Activated CD8-positive, alpha-beta T cell treated with anti-CD3 and anti-CD28 coated beads, Interleukin-2, amount 10 ng/mL, durations not matched to agents 7 days and 5 days (primary cell): ENCODE data around the gene TMC1. TPM values are rescaled to one million over a fixed set of nuclear protein-coding genes. Genes with fewer than 3 reads are reported as not detected.
"Not testable (repeated sequence)": the region's sequence is repeated elsewhere in the genome, so short reads cannot be mapped to it uniquely, and the experiment has no call there.

Experiments
- ATAC-seq: fragments of 150-1000 bp; cut with Tn5 transposase; one replicate; pipeline ENCODE4 v1.10.0; 2021; ENCODE audit warnings: moderate library complexity
- CTCF ChIA-PET: fragments of 350-600 bp; sonication (Branson Sonifier 250); formaldehyde crosslinking; loops from one replicate; lab custom pipeline; 2021; ENCODE audit warnings: antibody characterized with exemption; lab: Charles Lee
- POLR2A ChIA-PET: fragments of 350-600 bp; sonication (Branson Sonifier 250); formaldehyde crosslinking; loops from one replicate; lab custom pipeline; 2021; ENCODE audit warnings: antibody characterized with exemption; lab: Charles Lee
- DNase-seq: peaks from one replicate; pipeline ENCODE4 v3.0.0-alpha.2; 2020
- H3K27ac Mint-ChIP-seq: one replicate; pipeline ENCODE4 v1.8.0; 2021; ENCODE audit warnings: mild to moderate bottlenecking, mixed read lengths
- H3K27me3 Mint-ChIP-seq: one replicate; pipeline ENCODE4 v1.8.0; 2021; ENCODE audit warnings: low read depth, mixed read lengths
- H3K36me3 Mint-ChIP-seq: one replicate; pipeline ENCODE4 v1.8.0; 2021; ENCODE audit warnings: low read depth, mixed read lengths
- H3K4me1 Mint-ChIP-seq: one replicate; pipeline ENCODE4 v1.8.0; 2021; ENCODE audit warnings: low read depth, mixed read lengths
- H3K4me3 Mint-ChIP-seq: one replicate; pipeline ENCODE4 v1.8.0; 2021; ENCODE audit warnings: mild to moderate bottlenecking, mixed read lengths
- H3K9me3 Mint-ChIP-seq: one replicate; pipeline ENCODE4 v1.8.0; 2022; ENCODE audit warnings: mixed read lengths; ENCODE audit not compliant: insufficient read depth
- total RNA-seq, 2 experiments: library from RNA; stranded (reverse); gene quantifications; one replicate each; pipeline ENCODE4 v1.2.3, GENCODE V29; 2021

Gene TMC1
- total RNA-seq, 2 experiments from 2014 or later = not detected

DNA sequence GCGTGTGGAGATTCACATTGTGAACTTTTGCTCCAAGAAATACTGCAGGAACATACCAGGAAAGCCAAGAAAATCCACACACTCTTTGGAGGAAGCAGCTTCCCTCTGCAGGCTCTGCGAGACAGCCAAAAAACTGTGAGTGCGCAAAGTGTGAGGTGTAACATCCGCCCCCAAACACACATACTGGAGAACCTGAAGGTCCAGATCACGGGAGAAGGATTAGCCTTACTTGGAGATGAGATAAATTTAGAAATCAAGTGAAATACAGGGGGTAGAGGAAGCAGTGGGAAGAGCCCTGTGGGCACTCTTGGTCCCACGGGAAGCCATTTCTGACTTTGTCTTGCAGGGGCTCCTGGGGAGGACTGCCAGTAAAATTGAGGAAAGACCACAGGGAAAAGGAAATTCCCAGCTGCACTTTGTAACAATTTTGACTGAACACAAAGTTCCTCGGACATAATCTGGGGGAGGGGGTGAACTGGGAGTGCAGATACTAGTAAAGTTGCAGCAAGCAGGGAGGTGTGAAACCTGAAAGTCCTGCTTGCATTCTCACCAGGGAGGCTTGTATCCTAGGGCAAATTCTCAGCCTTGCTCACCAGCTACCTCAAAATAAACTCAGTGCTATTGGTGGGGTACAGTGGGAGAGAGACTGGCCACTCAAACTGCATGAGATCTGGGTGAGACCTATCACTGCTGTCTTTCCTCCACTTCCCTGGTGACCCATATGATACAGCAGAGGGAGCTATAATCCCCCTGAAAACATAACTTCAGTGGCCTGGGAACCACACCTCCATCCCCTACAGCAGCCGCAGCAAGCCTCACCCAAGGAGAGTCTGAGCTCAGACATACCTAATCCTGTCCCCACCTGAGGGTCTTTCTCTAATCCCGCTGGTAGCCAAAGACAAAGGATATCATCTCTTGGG lies 322.4 kb downstream of the TMC1 start:
- Mint-ChIP-seq H3K27ac (no peak overlapping the region), H3K4me1 (no peaks in the 10 kb centered on the region), H3K4me3 (no peak overlapping the region), H3K27me3 (peaks cover 2% of the 10 kb centered on the region), H3K36me3 (no peaks in the 10 kb centered on the region), H3K9me3 (peaks cover 11% of the 10 kb centered on the region)
- DNase-seq = no peak
- ATAC-seq = no peak
- ChIA-PET POLR2A (no interaction called here), CTCF (interaction anchor here (1.2 kb wide), 1 partner anchor 13 kb away, joined by 4 read pairs; no protein-coding TSS in a partner anchor)

GRCh38 chr9:72844440-72844768 lies 323.0 kb downstream of the TMC1 start:
- ChIA-PET CTCF (interaction anchor here (1.2 kb wide), 1 partner anchor 13 kb away, joined by 4 read pairs; no protein-coding TSS in a partner anchor), POLR2A (no interaction called here)
- H3K9me3 Mint-ChIP-seq = peaks cover 11% of the 10 kb centered on the region
- no peaks in the 10 kb centered on the region for H3K4me1 Mint-ChIP-seq
- DNase-seq (no peak), ATAC-seq (no peak)
- H3K27me3 Mint-ChIP-seq = peaks cover 2% of the 10 kb centered on the region
- H3K36me3 Mint-ChIP-seq = no peaks in the 10 kb centered on the region
- no peak overlapping the region for H3K4me3 Mint-ChIP-seq
- H3K27ac Mint-ChIP-seq = no peak overlapping the region

DNA sequence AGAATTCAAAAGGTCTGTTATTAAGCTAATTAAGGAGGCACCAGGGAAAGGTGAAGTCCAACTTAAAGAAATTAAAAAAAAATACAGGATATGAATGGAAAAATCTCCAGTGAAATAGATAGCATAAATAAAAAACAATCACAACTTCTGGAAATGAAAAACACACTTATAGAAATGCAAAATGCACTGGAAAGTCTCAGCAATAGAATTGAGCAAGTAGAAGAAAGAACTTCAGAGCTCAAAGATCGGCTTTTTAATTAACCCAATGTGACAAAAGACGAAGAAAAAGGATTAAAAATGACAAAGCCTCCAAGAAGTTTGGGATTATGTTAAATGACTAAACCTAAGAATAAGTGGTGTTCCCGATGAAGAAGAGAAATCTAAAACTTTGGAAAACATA lies 323.6 kb downstream of the TMC1 start:
- H3K36me3 Mint-ChIP-seq, DNase-seq, H3K27me3 Mint-ChIP-seq, H3K4me1 Mint-ChIP-seq, POLR2A ChIA-PET, H3K27ac Mint-ChIP-seq, ATAC-seq, H3K4me3 Mint-ChIP-seq: not testable (repeated sequence)
- CTCF ChIA-PET = interaction anchor here (0.7 to 1.2 kb wide), 3 partner anchors 12 to 92 kb away, joined by 3 to 4 read pairs (median 4); no protein-coding TSS in a partner anchor
- H3K9me3 Mint-ChIP-seq = peaks cover 11% of the 10 kb centered on the region

GRCh38 chr9:72850209-72850608 lies 328.8 kb downstream of the TMC1 start:
- H3K36me3 Mint-ChIP-seq, DNase-seq, H3K4me1 Mint-ChIP-seq, POLR2A ChIA-PET, CTCF ChIA-PET, H3K9me3 Mint-ChIP-seq, ATAC-seq, H3K27me3 Mint-ChIP-seq, H3K27ac Mint-ChIP-seq, H3K4me3 Mint-ChIP-seq: not testable (repeated sequence)

DNA sequence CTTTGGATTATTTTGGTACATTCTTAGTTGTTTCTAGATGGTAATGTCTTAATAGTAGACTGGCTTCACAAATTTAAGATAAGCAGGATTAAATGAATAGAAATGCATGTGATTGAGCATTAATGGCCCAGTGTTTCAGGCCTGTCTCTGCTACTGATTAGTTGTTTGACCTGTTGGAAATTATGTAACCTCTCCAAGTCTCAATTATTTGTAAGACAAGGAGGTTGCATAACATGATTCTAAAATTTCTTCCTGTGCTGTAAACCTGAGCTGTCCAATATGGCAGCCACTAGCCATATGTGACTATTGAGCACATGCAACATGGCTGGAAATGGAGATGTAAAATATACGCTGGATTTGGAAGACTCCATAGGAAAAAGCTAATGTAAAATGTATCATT lies 333.9 kb downstream of the TMC1 start:
- ATAC-seq (no peak), DNase-seq (no peak)
- H3K9me3 Mint-ChIP-seq = no peaks in the 10 kb centered on the region
- H3K27me3 Mint-ChIP-seq = no peaks in the 10 kb centered on the region
- ChIA-PET CTCF (no interaction called here), POLR2A (no interaction called here)
- H3K27ac Mint-ChIP-seq = no peak overlapping the region
- no peaks in the 10 kb centered on the region for H3K36me3 Mint-ChIP-seq
- no peaks in the 10 kb centered on the region for H3K4me1 Mint-ChIP-seq
- no peak overlapping the region for H3K4me3 Mint-ChIP-seq

DNA sequence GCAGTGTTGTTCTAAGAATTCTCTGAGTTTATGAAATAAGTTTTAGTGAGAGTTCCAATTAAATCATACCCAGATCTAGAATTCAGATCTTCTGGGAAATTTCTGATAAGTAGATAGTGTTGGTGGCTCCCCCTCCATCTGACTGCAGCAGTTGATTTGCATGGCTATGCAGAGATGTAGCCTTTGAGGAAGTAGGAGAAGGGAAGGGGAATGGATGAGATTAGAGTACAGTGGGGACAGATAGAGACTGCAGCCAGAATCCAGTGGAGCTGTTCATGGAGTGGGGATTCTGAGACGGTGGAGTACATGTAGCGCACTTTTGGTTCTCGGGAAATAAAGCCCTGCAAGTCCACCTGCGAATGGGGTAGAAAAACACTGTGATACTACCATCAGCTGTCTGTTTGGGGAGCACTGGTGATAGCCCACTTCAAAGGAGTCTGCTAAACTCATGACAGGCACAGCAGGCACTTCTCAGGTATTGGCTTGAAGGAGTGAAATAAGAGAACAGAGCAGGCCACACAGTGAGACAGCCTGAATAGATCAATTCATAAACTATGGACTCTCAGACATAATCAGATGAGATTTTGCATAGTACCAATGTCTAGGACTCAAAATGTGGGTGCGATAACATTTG lies 334.6 kb downstream of the TMC1 start:
- Mint-ChIP-seq H3K36me3 (no peaks in the 10 kb centered on the region), H3K4me1 (no peaks in the 10 kb centered on the region), H3K9me3 (no peaks in the 10 kb centered on the region), H3K27ac (no peak overlapping the region), H3K27me3 (no peaks in the 10 kb centered on the region), H3K4me3 (no peak overlapping the region)
- DNase-seq (no peak), ATAC-seq (no peak)
- POLR2A ChIA-PET = no interaction called here
- CTCF ChIA-PET = interaction anchor here (3.6 kb wide), 1 partner anchor 167 kb away, joined by 15 read pairs; no protein-coding TSS in a partner anchor

- H3K4me3 Mint-ChIP-seq = no peak overlapping the region
- no peaks in the 10 kb centered on the region for H3K4me1 Mint-ChIP-seq
- H3K9me3 Mint-ChIP-seq = no peaks in the 10 kb centered on the region
- no peak for ATAC-seq
- no peaks in the 10 kb centered on the region for H3K27me3 Mint-ChIP-seq
- DNase-seq = no peak
- ChIA-PET CTCF (interaction anchor here (0.7 to 3.6 kb wide), 9 partner anchors 11 to 585 kb away, joined by 3 to 15 read pairs (median 4); no protein-coding TSS in a partner anchor), POLR2A (no interaction called here)
- H3K27ac Mint-ChIP-seq = no peak overlapping the region
- H3K36me3 Mint-ChIP-seq = no peaks in the 10 kb centered on the region
These were observed 335.7 kb downstream of the TMC1 start for GRCh38 chr9:72856972-72857623.

DNA sequence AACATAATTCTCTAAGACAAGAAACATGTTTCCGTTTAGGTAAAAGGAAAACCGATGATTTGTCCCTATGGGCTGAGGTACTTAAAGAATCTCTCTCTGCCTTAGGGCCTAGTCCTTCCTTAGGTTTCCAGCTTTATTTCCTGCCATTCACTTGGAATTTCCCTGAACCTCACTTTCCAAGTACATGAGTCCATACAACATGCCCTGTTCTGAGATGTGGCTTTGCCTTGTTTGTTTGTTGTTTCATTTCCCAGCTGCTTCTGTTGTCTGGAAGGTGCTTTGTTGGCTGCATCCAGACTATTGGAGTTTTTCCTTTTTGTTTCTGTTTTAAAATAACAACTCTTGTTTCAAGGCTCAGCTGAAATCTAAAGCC lies 336.2 kb downstream of the TMC1 start:
- POLR2A ChIA-PET = no interaction called here
- Mint-ChIP-seq H3K4me1 (no peaks in the 10 kb centered on the region), H3K9me3 (no peaks in the 10 kb centered on the region), H3K4me3 (no peak overlapping the region), H3K27ac (no peak overlapping the region), H3K27me3 (no peaks in the 10 kb centered on the region), H3K36me3 (no peaks in the 10 kb centered on the region)
- ATAC-seq (no peak), DNase-seq (no peak)
- CTCF ChIA-PET = interaction anchor here (0.7 to 3.6 kb wide), 10 partner anchors 12 to 586 kb away, joined by 3 to 15 read pairs (median 4); no protein-coding TSS in a partner anchor

DNA sequence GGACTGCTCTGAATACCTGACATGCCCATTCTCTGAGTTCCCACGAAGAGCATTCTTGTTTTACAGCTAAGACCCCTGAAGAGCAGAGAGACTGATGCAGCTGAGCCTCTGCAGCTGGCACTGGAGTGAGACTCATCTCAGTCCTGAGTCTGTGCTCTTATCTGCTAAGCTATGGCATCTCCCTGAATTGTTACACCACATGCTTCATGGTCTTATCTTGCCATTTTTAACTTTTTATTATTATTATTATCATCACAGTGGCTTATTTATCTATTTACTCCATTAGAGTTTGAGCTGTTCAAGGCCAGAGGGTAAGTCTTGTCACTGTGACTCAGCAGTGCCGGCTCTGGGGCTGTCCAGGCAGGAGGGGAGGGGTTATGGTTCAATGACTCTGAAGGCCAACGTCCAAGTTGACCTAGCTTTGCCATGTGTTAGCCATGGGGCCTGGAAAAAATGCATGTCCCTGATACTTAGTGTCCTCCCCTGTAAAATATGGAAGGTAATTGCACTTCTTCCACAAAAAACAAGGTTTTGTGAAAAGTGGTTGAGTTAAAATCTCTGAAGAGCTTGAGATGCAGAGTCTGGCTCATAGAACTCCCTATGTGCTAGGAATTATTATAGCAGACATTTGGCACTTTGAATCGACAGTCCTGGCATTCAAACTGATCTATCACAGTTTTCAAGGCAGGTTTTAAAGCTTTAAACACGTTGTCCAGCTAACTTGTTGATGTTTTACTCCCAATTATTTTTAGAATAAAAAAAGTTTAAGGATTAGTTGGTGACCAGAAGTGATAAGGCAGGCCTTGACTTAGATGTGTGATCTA lies 336.9 kb downstream of the TMC1 start:
- Mint-ChIP-seq H3K4me3 (no peak overlapping the region), H3K27ac (no peak overlapping the region), H3K27me3 (no peaks in the 10 kb centered on the region), H3K36me3 (no peaks in the 10 kb centered on the region), H3K9me3 (no peaks in the 10 kb centered on the region), H3K4me1 (no peaks in the 10 kb centered on the region)
- POLR2A ChIA-PET = no interaction called here
- CTCF ChIA-PET = interaction anchor here (1.0 to 3.6 kb wide), 4 partner anchors 164 to 587 kb away, joined by 3 to 15 read pairs (median 4); no protein-coding TSS in a partner anchor
- DNase-seq = no peak
- ATAC-seq = no peak

DNA sequence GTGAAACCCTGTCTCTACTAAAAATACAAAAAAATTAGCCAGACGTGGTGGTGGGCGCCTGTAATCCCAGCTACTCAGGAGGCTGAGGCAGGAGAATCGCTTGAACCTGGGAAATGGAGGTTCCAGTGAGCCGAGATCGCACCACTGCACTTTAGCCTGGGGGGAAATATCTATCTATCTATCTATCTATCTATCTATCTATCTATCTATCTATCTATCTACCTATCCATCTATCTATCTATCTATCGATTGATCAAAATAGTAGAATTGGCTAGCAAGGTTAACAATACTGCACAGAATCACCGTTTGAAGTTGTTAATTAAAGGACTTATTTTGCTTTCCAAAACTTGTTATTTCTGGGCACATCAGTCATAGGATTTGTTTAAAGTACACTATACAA lies 341.4 kb downstream of the TMC1 start:
- POLR2A ChIA-PET, H3K9me3 Mint-ChIP-seq, H3K4me3 Mint-ChIP-seq, H3K36me3 Mint-ChIP-seq, CTCF ChIA-PET, H3K27me3 Mint-ChIP-seq, DNase-seq, ATAC-seq, H3K27ac Mint-ChIP-seq, H3K4me1 Mint-ChIP-seq: not testable (repeated sequence)

- ATAC-seq (no peak), DNase-seq (no peak)
- ChIA-PET CTCF (no interaction called here), POLR2A (no interaction called here)
- no peaks in the 10 kb centered on the region for H3K4me1 Mint-ChIP-seq
- no peaks in the 10 kb centered on the region for H3K9me3 Mint-ChIP-seq
- H3K4me3 Mint-ChIP-seq = no peak overlapping the region
- H3K27me3 Mint-ChIP-seq = no peaks in the 10 kb centered on the region
- no peak overlapping the region for H3K27ac Mint-ChIP-seq
- H3K36me3 Mint-ChIP-seq = no peaks in the 10 kb centered on the region
These were observed 342.2 kb downstream of the TMC1 start for GRCh38 chr9:72863456-72864094.
